Measurements from ENCODE around the gene DBN1.

DNA sequence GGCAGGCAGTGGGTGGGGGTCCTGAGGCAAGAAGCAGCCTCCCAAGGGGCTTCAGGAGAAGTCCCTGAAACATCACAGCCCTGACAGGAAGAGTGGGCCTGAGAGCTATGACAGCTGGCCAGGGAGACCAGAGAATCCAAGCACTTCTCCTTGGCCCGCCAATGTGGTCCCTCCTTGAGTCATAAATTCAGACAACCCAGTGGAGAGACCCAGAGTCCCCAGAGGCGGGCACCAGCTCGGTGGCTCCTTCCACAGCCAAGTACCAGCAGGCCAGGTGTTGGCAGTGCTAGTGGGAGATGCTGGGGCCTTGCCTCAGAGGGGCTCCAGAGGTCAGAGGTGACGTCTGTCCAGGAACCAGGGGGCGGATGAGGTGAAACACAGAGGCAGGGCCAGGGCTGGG is 37.7 kb upstream of the DBN1 start:
- no peak for TF ChIP-seq POLR2A (IDR thresholded peaks at IDR 0.05; ENCODE audit: low read depth, low read length)
- TF ChIP-seq POLR2AphosphoS5 (IDR thresholded peaks at IDR 0.05; ENCODE audit: insufficient read depth, low read depth, low read length): no peak
- TF ChIP-seq, protein P1, sequence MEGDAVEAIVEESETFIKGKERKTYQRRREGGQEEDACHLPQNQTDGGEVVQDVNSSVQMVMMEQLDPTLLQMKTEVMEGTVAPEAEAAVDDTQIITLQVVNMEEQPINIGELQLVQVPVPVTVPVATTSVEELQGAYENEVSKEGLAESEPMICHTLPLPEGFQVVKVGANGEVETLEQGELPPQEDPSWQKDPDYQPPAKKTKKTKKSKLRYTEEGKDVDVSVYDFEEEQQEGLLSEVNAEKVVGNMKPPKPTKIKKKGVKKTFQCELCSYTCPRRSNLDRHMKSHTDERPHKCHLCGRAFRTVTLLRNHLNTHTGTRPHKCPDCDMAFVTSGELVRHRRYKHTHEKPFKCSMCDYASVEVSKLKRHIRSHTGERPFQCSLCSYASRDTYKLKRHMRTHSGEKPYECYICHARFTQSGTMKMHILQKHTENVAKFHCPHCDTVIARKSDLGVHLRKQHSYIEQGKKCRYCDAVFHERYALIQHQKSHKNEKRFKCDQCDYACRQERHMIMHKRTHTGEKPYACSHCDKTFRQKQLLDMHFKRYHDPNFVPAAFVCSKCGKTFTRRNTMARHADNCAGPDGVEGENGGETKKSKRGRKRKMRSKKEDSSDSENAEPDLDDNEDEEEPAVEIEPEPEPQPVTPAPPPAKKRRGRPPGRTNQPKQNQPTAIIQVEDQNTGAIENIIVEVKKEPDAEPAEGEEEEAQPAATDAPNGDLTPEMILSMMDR (IDR thresholded peaks at IDR 0.05; ENCODE audit: extremely low read depth in 1 of 2, insufficient read depth in 1 of 2, low read depth in 1 of 2, low read length in 2 of 2): no peak
- no peak for TF ChIP-seq EZH2 (IDR thresholded peaks at IDR 0.05; ENCODE audit: borderline replicate concordance, low read depth, low read length, severe bottlenecking)
- TF ChIP-seq, protein P2, sequence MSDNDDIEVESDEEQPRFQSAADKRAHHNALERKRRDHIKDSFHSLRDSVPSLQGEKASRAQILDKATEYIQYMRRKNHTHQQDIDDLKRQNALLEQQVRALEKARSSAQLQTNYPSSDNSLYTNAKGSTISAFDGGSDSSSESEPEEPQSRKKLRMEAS (IDR thresholded peaks at IDR 0.05; ENCODE audit: insufficient read depth, insufficient read length): no peak
- TF ChIP-seq GATA2 (IDR thresholded peaks at IDR 0.05; ENCODE audit: insufficient read depth, insufficient read length, low read depth, low read length): no peak
- no peak for TF ChIP-seq FOS (IDR thresholded peaks at IDR 0.05; ENCODE audit: borderline replicate concordance, insufficient read depth, low read length)
- no peak for TF ChIP-seq JUN (IDR thresholded peaks at IDR 0.05; ENCODE audit: borderline replicate concordance, insufficient read depth, insufficient read length, low read depth)
- TF ChIP-seq MYC (IDR thresholded peaks at IDR 0.05; ENCODE audit: low read depth, low read length): no peak
